Loucy (cell line): ENCODE results near the gene FBXL2.

Experiments
- H2AFZ ChIP-seq: fragments of 200-600 bp; sonication (generic); 2 replicates; pipeline ENCODE4 v1.6.0; 2016; ENCODE audit warnings: antibody characterized with exemption, mild to moderate bottlenecking, low read length, moderate library complexity
- H3F3A ChIP-seq: fragments of 200-600 bp; 2 replicates; pipeline ENCODE4 v1.6.0; 2016; ENCODE audit warnings: antibody characterized with exemption, low read depth, mild to moderate bottlenecking
- H3K27me3 ChIP-seq: fragments of 200-600 bp; sonication (generic); 2 replicates; pipeline ENCODE4 v1.6.1; 2014; ENCODE audit warnings: low read length, mild to moderate bottlenecking; ENCODE audit not compliant: insufficient read depth, poor library complexity, severe bottlenecking
- H3K36me3 ChIP-seq: fragments of 200-600 bp; sonication (generic); 2 replicates; pipeline ENCODE4 v1.6.1; 2016; ENCODE audit warnings: low read length; ENCODE audit not compliant: insufficient read depth
- H3K4me1 ChIP-seq: fragments of 200-600 bp; sonication (generic); 2 replicates; pipeline ENCODE4 v1.5.1; 2014; ENCODE audit warnings: low read length, mild to moderate bottlenecking; ENCODE audit not compliant: insufficient read depth, poor library complexity, severe bottlenecking
- H3K4me2 ChIP-seq: fragments of 200-600 bp; sonication (generic); 2 replicates; pipeline ENCODE4 v1.6.0; 2014; ENCODE audit warnings: antibody characterized with exemption, low read length, low read depth, mild to moderate bottlenecking; ENCODE audit not compliant: poor library complexity, severe bottlenecking
- H3K4me3 ChIP-seq: fragments of 200-600 bp; sonication (generic); 2 replicates; pipeline ENCODE4 v1.5.1; 2014; ENCODE audit warnings: low read length, mild to moderate bottlenecking, mixed read lengths; ENCODE audit not compliant: poor library complexity, severe bottlenecking
- H3K79me2 ChIP-seq: fragments of 200-600 bp; sonication (generic); 2 replicates; pipeline ENCODE4 v1.6.1; 2014; ENCODE audit warnings: low read length; ENCODE audit not compliant: insufficient read depth
- H3K9ac ChIP-seq: fragments of 200-600 bp; sonication (generic); 2 replicates; pipeline ENCODE4 v1.6.0; 2014; ENCODE audit warnings: mild to moderate bottlenecking, low read depth, low read length, moderate library complexity; ENCODE audit not compliant: poor library complexity, severe bottlenecking
- H3K9me2 ChIP-seq: fragments of 200-600 bp; sonication (generic); replicated peaks from 2 replicates; pipeline ENCODE4 v1.6.1; 2016; ENCODE audit warnings: low read depth, low read length, mixed read lengths
- H3K9me3 ChIP-seq: fragments of 200-600 bp; sonication (generic); 2 replicates; pipeline ENCODE4 v1.6.1; 2014; ENCODE audit warnings: mild to moderate bottlenecking, antibody characterized with exemption, low read length, low read depth; ENCODE audit not compliant: insufficient read depth
- H4K20me1 ChIP-seq: fragments of 200-600 bp; sonication (generic); 2 replicates; pipeline ENCODE4 v1.6.0; 2014; ENCODE audit warnings: antibody characterized with exemption, low read length, mild to moderate bottlenecking; ENCODE audit not compliant: insufficient read depth, poor library complexity, severe bottlenecking
- CTCF ChIP-seq: fragments of 200-600 bp; sonication (generic); conservative IDR thresholded peaks from 2 replicates; pipeline ENCODE4 v1.5.1; 2014; ENCODE audit warnings: mild to moderate bottlenecking, antibody characterized with exemption, low read length
- EZH2phosphoT487 ChIP-seq: fragments of 200-600 bp; IDR thresholded peaks from 2 replicates; pipeline ENCODE4 v1.6.1; 2018; ENCODE audit warnings: antibody characterized with exemption, mild to moderate bottlenecking, moderate library complexity, borderline replicate concordance

FBXL2 gene

GRCh38 chr3:33433843-33434242 is 156.6 kb downstream of the FBXL2 start:
- no peak for TF ChIP-seq CTCF
- TF ChIP-seq EZH2phosphoT487: no peak
- H3K27me3 ChIP-seq: no peaks in the 10 kb centered on the region
- H3K79me2 ChIP-seq: peaks cover 100% of the 10 kb centered on the region
- no peaks in the 10 kb centered on the region for H3K9me3 ChIP-seq
- no peak overlapping the region for H2AFZ ChIP-seq
- H3K4me1 ChIP-seq: peaks cover 59% of the 10 kb centered on the region
- H3K4me2 ChIP-seq: peak overlapping the region; percentile 94
- peaks cover 93% of the 10 kb centered on the region for H4K20me1 ChIP-seq
- no peaks in the 10 kb centered on the region for H3K9me2 ChIP-seq
- no peaks in the 10 kb centered on the region for H3F3A ChIP-seq
- no peak overlapping the region for H3K4me3 ChIP-seq
- no peaks in the 10 kb centered on the region for H3K36me3 ChIP-seq
- no peak overlapping the region for H3K9ac ChIP-seq
